Measurements from ENCODE around the gene SPEG.

The SPEG gene

GRCh38 chr2:219443697-219444023 is 9.0 kb downstream of the SPEG start:
- DNase-seq (ENCODE audit: low read depth), result no peak

- DNase-seq (ENCODE audit: low read depth), result no peak
Measured at GRCh38 chr2:219444566-219445091, 10.0 kb downstream of the SPEG start.

DNA sequence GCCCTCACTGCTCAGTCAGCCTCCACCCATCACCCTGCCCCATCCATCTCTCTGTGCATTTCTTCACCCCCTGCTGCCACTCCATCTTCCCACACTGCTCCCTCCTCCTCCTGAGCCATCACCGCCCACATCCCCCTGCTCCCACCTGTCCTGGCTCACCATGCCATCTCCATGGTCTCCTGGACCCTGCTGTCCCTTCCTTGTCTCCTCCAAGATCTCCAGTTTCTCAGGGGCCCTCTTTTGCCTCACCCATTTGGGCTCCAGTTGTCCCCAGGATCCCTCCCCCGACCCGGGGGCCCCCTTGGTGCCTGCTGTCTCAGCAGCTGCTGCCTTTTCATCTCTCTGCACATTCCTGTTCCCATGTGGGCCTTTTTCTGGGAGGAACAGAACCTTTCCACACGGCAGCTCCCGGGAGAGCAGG is 10.6 kb downstream of the SPEG start:
- no peak for DNase-seq (ENCODE audit: low read depth)

DNA sequence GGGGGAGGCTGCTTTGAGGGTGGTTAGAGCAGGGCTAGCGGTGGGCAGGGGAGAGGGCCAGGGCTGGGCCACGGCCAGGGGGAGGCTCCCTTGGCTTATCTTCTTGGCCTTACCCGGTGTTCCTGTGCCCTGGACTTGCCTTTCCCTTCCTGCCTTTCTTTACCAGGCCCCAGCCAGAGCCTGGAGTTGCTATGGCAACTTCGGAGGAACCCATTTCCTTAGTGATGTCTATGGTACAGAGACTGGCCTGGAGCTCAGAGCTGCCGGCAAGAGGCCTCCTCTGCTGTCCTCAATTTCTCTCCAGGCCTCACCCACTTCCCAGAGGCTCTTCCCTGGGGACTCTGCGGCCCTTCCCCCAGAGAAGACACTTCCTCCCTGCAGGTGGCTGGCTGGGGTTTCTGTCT is 11.5 kb downstream of the SPEG start:
- no peak for DNase-seq (ENCODE audit: low read depth)

DNA sequence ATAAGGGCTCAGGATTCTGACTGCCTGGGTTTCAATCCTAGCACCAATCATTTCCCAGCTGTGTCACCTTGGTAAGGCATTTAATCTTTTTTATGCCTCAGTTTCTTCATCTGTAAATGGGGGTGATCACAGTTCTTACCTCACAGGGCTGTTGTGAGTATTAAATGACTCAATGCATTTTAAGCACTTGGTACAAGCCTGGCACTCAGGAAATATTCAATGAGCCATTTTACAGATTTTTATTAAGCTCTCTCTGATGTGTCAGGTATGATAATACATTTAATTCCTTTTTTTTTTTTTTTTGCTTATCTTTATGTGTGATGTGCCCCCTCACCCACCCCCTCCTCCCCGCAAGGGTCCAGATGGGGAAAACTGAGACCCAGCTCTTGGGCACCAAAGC is 12.0 kb downstream of the SPEG start:
- DNase-seq (ENCODE audit: low read depth), result no peak

GRCh38 chr2:219447242-219448098 is 12.8 kb downstream of the SPEG start:
- no peak for DNase-seq (ENCODE audit: low read depth)

DNA sequence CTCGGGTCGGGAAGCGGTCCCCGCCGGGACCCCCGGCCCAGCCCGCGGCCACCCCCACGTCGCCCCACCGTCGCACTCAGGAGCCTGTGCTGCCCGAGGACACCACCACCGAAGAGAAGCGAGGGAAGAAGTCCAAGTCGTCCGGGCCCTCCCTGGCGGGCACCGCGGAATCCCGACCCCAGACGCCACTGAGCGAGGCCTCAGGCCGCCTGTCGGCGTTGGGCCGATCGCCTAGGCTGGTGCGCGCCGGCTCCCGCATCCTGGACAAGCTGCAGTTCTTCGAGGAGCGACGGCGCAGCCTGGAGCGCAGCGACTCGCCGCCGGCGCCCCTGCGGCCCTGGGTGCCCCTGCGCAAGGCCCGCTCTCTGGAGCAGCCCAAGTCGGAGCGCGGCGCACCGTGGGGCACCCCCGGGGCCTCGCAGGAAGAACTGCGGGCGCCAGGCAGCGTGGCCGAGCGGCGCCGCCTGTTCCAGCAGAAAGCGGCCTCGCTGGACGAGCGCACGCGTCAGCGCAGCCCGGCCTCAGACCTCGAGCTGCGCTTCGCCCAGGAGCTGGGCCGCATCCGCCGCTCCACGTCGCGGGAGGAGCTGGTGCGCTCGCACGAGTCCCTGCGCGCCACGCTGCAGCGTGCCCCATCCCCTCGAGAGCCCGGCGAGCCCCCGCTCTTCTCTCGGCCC is 13.6 kb downstream of the SPEG start:
- no peak for DNase-seq (ENCODE audit: low read depth)

- DNase-seq (ENCODE audit: low read depth), result no peak
Measured at GRCh38 chr2:219448776-219449341, 14.2 kb downstream of the SPEG start.

GRCh38 chr2:219449609-219450008 is 15.0 kb downstream of the SPEG start:
- DNase-seq (ENCODE audit: low read depth), result no peak

DNA sequence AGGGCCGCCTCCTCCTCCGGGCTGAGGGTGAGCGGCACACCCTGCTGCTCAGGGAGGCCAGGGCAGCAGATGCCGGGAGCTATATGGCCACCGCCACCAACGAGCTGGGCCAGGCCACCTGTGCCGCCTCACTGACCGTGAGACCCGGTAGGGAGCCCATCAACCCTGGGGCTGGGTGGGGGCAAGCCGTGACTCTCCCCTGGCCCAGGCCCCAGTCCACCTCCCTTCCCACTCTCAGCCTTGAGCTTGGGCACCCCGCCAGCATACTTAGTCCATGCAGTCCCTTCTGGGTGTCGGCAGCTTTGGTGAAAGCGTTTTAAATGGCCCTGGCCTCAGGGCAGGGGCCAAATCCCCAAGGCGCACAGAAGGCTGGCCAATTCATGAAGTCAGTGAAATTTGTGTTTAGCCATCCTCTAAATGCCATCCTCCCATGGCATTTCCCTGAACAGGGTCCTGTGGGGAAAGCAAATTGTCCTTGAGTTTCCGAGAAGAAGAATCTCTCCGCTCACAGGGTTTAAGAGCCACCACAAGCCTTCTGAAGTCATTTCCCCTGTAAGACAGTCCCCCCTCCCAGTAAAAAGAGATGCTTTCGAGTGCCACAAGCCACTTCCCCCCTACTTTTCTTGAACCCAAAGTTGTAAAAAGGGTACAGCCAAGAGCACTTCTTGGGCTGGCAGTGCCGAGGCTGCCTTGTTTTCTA is 17.2 kb downstream of the SPEG start:
- no peak for DNase-seq (ENCODE audit: low read depth)

GRCh38 chr2:219452361-219453317 is 18.0 kb downstream of the SPEG start:
- no peak for DNase-seq (ENCODE audit: low read depth)

- DNase-seq (ENCODE audit: low read depth), result no peak
Measured at GRCh38 chr2:219453671-219454590, 19.3 kb downstream of the SPEG start.

DNA sequence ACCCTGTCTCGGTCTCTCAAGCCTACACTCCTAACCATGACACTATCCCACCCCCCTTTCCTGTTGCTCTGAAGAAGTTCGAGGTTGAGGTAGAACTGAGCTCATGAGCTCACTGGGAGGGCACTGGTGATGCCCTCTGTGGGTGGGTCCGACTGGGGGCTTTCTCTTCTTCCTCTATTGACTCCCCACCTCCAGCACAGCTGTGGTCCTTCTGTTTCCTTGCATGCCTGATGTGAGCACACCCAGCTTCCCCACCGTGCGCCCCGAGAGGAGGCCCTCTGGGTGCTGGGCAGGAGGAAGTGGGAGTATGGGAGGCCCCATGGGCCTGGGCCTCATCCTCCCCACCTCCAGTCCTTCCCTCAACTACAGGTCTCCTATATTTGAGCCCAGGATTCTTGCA is 20.9 kb downstream of the SPEG start:
- DNase-seq (ENCODE audit: low read depth), result no peak

DNA sequence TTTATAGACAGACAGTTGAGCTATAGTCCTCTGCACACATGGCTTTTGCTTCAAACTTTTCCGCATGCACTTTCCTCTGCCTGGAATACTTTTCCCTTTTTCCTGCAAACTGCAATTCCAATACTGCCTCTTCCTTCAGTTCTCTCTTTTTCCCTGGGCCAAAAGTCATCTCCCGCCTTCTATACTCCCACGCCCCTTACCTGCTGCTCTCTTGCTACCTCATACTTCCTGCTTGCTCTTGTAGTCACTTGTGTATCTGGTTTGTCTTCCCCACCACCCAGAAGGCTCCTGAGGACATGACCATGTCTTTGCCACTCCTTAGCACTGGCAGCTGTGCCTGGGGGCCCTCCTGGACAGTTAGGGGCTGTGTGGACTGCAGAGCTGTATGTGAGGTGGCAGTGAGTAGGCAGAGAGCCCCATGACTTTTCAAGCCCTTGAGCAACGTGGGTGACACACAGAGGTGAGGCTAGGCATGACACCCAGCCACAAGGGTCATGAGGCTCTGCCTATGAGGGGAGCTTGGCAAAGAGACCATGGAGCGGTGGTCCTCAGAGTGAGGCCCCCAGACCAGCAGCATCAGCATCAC is 23.2 kb downstream of the SPEG start:
- no peak for DNase-seq (ENCODE audit: low read depth)

- DNase-seq (ENCODE audit: low read depth), result no peak
Measured at GRCh38 chr2:219458996-219459395, 24.4 kb downstream of the SPEG start.

DNA sequence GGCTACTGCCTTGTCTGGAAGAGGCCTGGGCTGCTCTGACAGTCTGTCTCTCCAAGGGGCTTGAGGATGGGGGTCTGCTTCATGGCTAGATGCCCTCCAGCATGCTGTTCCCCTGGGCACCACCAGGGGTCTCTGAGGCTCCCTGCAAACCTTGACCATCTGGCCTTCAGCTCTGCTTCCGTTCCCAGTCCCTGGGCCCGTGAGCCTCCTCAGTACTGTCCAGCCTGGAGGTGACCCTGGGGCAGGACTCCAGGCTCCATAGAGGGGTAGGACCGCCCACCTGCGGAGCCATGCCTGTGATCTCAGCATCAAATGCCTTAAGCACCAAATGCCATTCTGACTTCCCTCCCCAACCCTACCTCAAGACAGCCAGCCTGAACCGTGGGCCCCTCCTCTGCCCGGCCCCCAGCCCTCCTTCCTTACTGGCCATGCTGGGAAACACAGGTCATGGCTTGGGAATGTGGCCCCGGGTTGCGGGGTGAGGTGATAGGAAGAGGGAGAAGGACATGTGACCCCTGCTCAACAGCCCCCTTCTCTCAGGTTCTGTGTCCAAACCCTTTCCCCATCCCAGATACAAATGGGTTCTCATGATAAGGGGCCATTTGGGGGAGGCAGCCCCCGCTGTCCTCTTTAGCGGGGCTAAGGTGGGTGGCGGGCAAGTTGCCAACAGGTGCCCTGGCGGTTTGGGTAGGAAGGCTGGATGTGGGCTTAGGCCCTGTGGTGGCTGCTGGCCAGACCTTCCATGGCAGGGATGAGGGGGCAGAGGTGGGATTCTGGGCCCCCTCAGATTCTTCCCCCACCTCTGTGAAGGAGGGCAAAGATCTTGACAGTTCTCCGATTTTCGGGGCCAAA is 25.0 kb downstream of the SPEG start:
- DNase-seq (ENCODE audit: low read depth), result no peak

GRCh38 chr2:219460424-219460926 is 25.8 kb downstream of the SPEG start:
- no peak for DNase-seq (ENCODE audit: low read depth)

DNA sequence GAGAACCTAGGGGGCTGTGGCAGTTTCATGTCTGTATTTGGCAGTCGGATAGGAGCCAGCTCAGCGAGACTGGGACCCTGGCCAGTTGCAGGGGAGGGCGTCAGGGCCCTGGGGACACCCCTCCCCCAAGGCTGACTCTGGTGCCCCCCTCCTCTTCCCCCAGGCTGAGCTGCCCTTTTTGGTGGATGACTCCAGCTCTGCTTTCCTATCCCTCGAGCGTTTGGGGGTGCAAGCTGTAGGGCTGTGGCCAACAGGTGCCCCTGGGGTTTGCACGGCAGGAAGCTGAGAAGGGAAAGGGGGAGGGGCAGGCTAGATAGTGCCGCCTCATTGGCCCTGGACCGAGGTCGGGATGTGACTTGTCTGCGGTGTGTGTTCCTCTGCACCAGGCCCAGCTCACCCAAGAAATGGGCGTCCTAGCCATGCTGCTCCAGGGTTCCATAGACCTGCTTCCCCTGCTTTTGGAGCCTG is 26.4 kb downstream of the SPEG start:
- DNase-seq (ENCODE audit: low read depth), result no peak

Data from T follicular helper cell (primary cell).